ENCODE data around the gene RHOG. TPM values are rescaled to one million over a fixed set of nuclear protein-coding genes. Genes with fewer than 3 reads are reported as not detected.
A peak's percentile ranks its signal among the peaks of the same experiment; 100 is the strongest.

RHOG gene
- total RNA-seq, 2 donors from 2014 or later: 114 to 123 TPM

- ATAC-seq (no peak), DNase-seq (peak in 2 of 3 donors; percentile 31 to 37)
- H3K9me3 ChIP-seq (ENCODE audit: control insufficient read depth, low read length, poor library complexity, severe bottlenecking): no peaks in the 10 kb centered on the region
- peak overlapping the region; percentile 97 for H3K4me3 Mint-ChIP-seq
- H3K27me3 Mint-ChIP-seq: no peaks in the 10 kb centered on the region
- H3K36me3 Mint-ChIP-seq (ENCODE audit: low read depth): peaks cover 13% of the 10 kb centered on the region
- H3K4me1 Mint-ChIP-seq: peaks cover 61% of the 10 kb centered on the region
- H3K27ac Mint-ChIP-seq: peak overlapping the region; percentile 98
These were observed 3.9 kb downstream of the RHOG start for GRCh38 chr11:3836903-3837302.

GRCh38 chr11:3835751-3836150 lies 5.0 kb downstream of the RHOG start:
- H3K9me3 ChIP-seq (ENCODE audit: control insufficient read depth, low read length, poor library complexity, severe bottlenecking): no peaks in the 10 kb centered on the region
- Mint-ChIP-seq H3K4me3 (peak overlapping the region; percentile 97), H3K36me3 (ENCODE audit: low read depth) (peaks cover 13% of the 10 kb centered on the region), H3K27me3 (no peaks in the 10 kb centered on the region), H3K4me1 (peaks cover 72% of the 10 kb centered on the region), H3K27ac (peak overlapping the region; percentile 98)
- ATAC-seq (no peak), DNase-seq (no peak)

GRCh38 chr11:3834664-3835461 lies 5.9 kb downstream of the RHOG start:
- Mint-ChIP-seq H3K27me3 (no peaks in the 10 kb centered on the region), H3K4me3 (peak overlapping the region; percentile 97), H3K27ac (peak overlapping the region; percentile 98), H3K36me3 (ENCODE audit: low read depth) (peaks cover 11% of the 10 kb centered on the region), H3K4me1 (peaks cover 76% of the 10 kb centered on the region)
- DNase-seq (no peak), ATAC-seq (no peak)
- no peaks in the 10 kb centered on the region for H3K9me3 ChIP-seq (ENCODE audit: control insufficient read depth, low read length, poor library complexity, severe bottlenecking)

DNA sequence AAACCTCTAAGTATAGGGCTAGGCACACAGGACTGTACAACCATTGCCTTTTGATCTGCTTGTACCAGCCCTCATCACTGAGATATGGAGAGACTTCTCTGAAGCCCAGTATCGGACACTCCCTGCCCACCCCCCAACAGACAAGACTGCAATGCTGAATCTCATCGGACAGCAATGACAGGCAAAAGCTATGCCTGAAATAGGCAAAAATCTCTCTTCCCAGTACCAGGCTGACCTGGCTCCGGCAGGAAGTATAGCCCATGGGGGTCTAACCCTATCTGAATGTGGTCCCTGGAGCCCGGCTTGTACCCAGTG lies 6.5 kb downstream of the RHOG start:
- Mint-ChIP-seq H3K27me3 (no peaks in the 10 kb centered on the region), H3K36me3 (ENCODE audit: low read depth) (peaks cover 7% of the 10 kb centered on the region)

GRCh38 chr11:3833449-3833848 lies 7.3 kb downstream of the RHOG start:
- ATAC-seq (no peak), DNase-seq (no peak)
- Mint-ChIP-seq H3K4me3 (peak overlapping the region; percentile 97), H3K27ac (peak overlapping the region; percentile 98), H3K4me1 (peaks cover 63% of the 10 kb centered on the region), H3K27me3 (no peaks in the 10 kb centered on the region), H3K36me3 (ENCODE audit: low read depth) (peaks cover 4% of the 10 kb centered on the region)
- H3K9me3 ChIP-seq (ENCODE audit: control insufficient read depth, low read length, poor library complexity, severe bottlenecking): no peaks in the 10 kb centered on the region

More for the DNA sequence above, 6.5 kb downstream of the RHOG start:
- H3K4me3 Mint-ChIP-seq: peak overlapping the region; percentile 97
- H3K4me1 Mint-ChIP-seq: peaks cover 70% of the 10 kb centered on the region
- DNase-seq (no peak), ATAC-seq (no peak)
- peak overlapping the region; percentile 98 for H3K27ac Mint-ChIP-seq
- H3K9me3 ChIP-seq (ENCODE audit: control insufficient read depth, low read length, poor library complexity, severe bottlenecking): no peaks in the 10 kb centered on the region

DNA sequence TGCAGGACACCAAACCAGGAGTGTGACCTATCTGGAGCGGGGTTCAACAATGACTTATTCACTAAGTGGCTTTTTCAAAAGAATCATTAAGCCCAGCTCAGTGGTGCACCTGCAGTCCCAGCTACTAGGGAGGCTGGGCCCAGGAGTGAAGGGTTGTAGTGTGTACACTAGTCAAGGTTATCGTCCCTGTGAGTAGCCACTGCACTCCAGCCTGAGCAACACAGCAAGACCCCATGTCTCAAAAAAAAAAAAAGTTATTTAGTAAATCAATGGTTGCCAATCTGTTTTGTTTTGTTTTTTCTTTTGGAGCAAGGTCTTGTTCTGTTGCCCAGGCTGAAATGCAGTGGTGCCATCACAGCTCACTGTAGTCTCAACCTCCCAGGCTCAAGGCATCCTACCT lies 7.9 kb downstream of the RHOG start:
- ATAC-seq (no peak), DNase-seq (no peak)
- H3K27ac Mint-ChIP-seq: peak overlapping the region; percentile 98
- H3K4me3 Mint-ChIP-seq: peak overlapping the region; percentile 97
- peaks cover 4% of the 10 kb centered on the region for H3K36me3 Mint-ChIP-seq (ENCODE audit: low read depth)
- H3K9me3 ChIP-seq (ENCODE audit: control insufficient read depth, low read length, poor library complexity, severe bottlenecking): no peaks in the 10 kb centered on the region
- H3K4me1 Mint-ChIP-seq: peaks cover 61% of the 10 kb centered on the region
- H3K27me3 Mint-ChIP-seq: no peaks in the 10 kb centered on the region

GRCh38 chr11:3831378-3832239 lies 9.2 kb downstream of the RHOG start:
- ATAC-seq (peak; percentile 43), DNase-seq (no peak)
- H3K4me3 Mint-ChIP-seq: peak overlapping the region; percentile 71
- peak overlapping the region; percentile 98 for H3K27ac Mint-ChIP-seq
- peaks cover 64% of the 10 kb centered on the region for H3K4me1 Mint-ChIP-seq
- no peaks in the 10 kb centered on the region for H3K9me3 ChIP-seq (ENCODE audit: control insufficient read depth, low read length, poor library complexity, severe bottlenecking)
- peaks cover 4% of the 10 kb centered on the region for H3K36me3 Mint-ChIP-seq (ENCODE audit: low read depth)
- no peaks in the 10 kb centered on the region for H3K27me3 Mint-ChIP-seq

DNA sequence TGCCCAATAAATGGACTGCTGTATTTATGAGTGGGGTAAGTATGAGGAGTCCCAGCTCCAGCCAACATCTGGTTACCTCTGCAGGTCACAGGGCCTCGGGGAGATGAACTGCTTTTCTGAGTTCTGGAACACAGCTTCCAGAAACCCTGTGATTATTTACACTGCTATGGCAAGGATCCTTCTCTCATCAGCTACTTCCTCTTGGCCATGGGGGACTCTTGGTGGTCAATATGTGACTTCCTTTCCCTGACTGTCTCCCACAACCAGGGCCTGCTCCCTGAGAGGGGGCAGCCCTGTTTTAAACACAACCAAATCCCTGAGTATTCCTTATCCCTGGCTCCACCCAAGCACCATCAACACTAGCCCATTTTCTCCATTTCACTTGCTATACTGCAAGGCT lies 10.0 kb downstream of the RHOG start:
- H3K4me3 Mint-ChIP-seq: no peak overlapping the region
- H3K4me1 Mint-ChIP-seq: peaks cover 65% of the 10 kb centered on the region

DNA sequence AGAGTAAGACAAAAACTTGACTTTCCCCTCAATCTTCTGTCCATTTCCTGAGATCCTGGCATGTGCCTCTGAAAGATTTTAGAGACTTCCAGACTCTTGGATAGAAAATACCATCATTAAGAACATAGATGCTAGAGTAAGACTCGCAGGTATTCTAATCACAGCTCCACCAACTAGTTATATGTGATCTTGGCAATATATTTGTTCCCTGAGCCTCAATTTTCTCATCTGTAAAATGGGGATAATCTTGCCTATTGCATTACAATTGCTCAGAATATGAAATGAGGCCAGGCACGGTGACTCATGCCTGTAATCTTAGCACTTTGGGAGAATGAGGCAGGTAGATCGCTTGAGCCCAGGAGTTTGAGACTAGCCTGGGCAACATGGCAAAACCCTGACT lies 10.7 kb downstream of the RHOG start:
- no peak for ATAC-seq

More for the DNA sequence above, 10.0 kb downstream of the RHOG start:
- ATAC-seq (no peak), DNase-seq (no peak)
- H3K27ac Mint-ChIP-seq: peak overlapping the region; percentile 98
- no peaks in the 10 kb centered on the region for H3K9me3 ChIP-seq (ENCODE audit: control insufficient read depth, low read length, poor library complexity, severe bottlenecking)
- H3K27me3 Mint-ChIP-seq: no peaks in the 10 kb centered on the region
- H3K36me3 Mint-ChIP-seq (ENCODE audit: low read depth): peaks cover 4% of the 10 kb centered on the region

GRCh38 chr11:3827434-3828186 lies 13.1 kb downstream of the RHOG start:
- Mint-ChIP-seq H3K4me1 (peaks cover 48% of the 10 kb centered on the region), H3K4me3 (no peak overlapping the region), H3K27me3 (no peaks in the 10 kb centered on the region), H3K27ac (peak overlapping the region; percentile 29), H3K36me3 (ENCODE audit: low read depth) (no peaks in the 10 kb centered on the region)
- no peaks in the 10 kb centered on the region for H3K9me3 ChIP-seq (ENCODE audit: control insufficient read depth, low read length, poor library complexity, severe bottlenecking)
- DNase-seq: no peak
- ATAC-seq: no peak

More for the DNA sequence above, 10.7 kb downstream of the RHOG start:
- Mint-ChIP-seq H3K36me3 (ENCODE audit: low read depth) (no peaks in the 10 kb centered on the region), H3K4me3 (no peak overlapping the region), H3K4me1 (peaks cover 59% of the 10 kb centered on the region), H3K27me3 (no peaks in the 10 kb centered on the region), H3K27ac (peak overlapping the region; percentile 98)
- no peaks in the 10 kb centered on the region for H3K9me3 ChIP-seq (ENCODE audit: control insufficient read depth, low read length, poor library complexity, severe bottlenecking)
- no peak for DNase-seq

GRCh38 chr11:3826721-3827120 lies 14.0 kb downstream of the RHOG start:
- Mint-ChIP-seq H3K27me3 (no peaks in the 10 kb centered on the region), H3K27ac (peak overlapping the region; percentile 81), H3K36me3 (ENCODE audit: low read depth) (no peaks in the 10 kb centered on the region), H3K4me1 (peaks cover 41% of the 10 kb centered on the region), H3K4me3 (no peak overlapping the region)
- DNase-seq (no peak), ATAC-seq (no peak)
- no peaks in the 10 kb centered on the region for H3K9me3 ChIP-seq (ENCODE audit: control insufficient read depth, low read length, poor library complexity, severe bottlenecking)

DNA sequence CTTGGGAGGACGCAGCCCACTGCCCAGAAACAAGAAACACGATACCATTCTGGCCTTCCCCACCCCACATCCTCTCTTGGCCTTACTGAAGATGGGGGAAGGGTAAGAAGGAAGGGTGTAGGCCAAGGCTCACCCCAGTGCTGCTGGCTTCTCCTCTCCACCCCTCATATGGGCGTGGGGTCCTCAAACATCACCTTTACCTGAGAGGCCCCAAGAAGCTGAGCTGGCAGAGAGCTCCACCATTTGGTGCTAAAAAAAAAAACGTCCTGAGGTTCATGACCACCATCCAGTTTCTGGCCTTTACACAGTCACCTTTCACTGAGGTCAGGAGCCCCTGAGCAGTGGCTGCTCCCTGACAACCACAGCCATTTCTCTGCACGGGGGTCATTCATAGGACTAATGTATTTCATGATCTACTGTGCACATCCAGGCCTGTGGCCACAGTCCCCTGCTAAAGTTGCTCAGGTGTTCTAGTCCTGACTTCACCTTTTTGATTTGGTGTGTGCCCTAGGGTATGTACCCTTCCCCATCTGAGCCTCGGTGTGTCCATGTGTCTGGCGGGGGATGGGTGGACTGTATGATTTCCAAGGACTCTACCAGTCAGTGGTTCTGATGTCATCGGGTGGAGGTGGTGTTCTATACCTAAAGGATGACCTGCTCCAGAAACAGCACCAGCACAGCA lies 15.1 kb downstream of the RHOG start:
- no peaks in the 10 kb centered on the region for H3K27me3 Mint-ChIP-seq

More for the DNA sequence above, 15.1 kb downstream of the RHOG start:
- DNase-seq: no peak
- Mint-ChIP-seq H3K4me1 (peaks cover 31% of the 10 kb centered on the region), H3K27ac (peak overlapping the region; percentile 81), H3K36me3 (ENCODE audit: low read depth) (no peaks in the 10 kb centered on the region), H3K4me3 (no peak overlapping the region)
- ATAC-seq: no peak
- no peaks in the 10 kb centered on the region for H3K9me3 ChIP-seq (ENCODE audit: control insufficient read depth, low read length, poor library complexity, severe bottlenecking)
